Stimulated activated naive CD8-positive, alpha-beta T cell treated with anti-CD3 and anti-CD28 coated beads, Interleukin-15, amount 100 ng/mL, for 72 hours (primary cell): ENCODE data around the gene PITX1.
A peak's percentile ranks its signal among the peaks of the same experiment; 100 is the strongest.
"Not testable (repeated sequence)": the region's sequence is repeated elsewhere in the genome, so short reads cannot be mapped to it uniquely, and the experiment has no call there.

ENCODE experiments used
- ATAC-seq: fragments of 150-1000 bp; cut with Tn5 transposase; 2 replicates; pipeline ENCODE4 v1.10.0; 2021; ENCODE audit warnings: mild to moderate bottlenecking, moderate library complexity
- DNase-seq, 2 donors: peaks; one replicate each; pipeline ENCODE4 v3.0.0; 2021 to 2022
- H3K27ac Mint-ChIP-seq, 2 donors: one replicate each; pipeline ENCODE4 v1.8.0; 2022; ENCODE audit warnings: mild to moderate bottlenecking in 2 of 2, mixed read lengths in 2 of 2, moderate library complexity in 2 of 2
- H3K27me3 Mint-ChIP-seq: one replicate; pipeline ENCODE4 v1.8.0; 2022; ENCODE audit warnings: mixed read lengths
- H3K4me1 Mint-ChIP-seq: one replicate; pipeline ENCODE4 v1.8.0; 2022; ENCODE audit warnings: mild to moderate bottlenecking, mixed read lengths
- H3K4me3 Mint-ChIP-seq, 2 donors: one replicate each; pipeline ENCODE4 v1.8.0; 2022; ENCODE audit warnings: mild to moderate bottlenecking in 2 of 2, mixed read lengths in 2 of 2, moderate library complexity in 1 of 2
- H3K9me3 Mint-ChIP-seq, 2 donors: one replicate each; pipeline ENCODE4 v1.8.0; 2022; ENCODE audit warnings: mixed read lengths in 2 of 2

Gene PITX1

DNA sequence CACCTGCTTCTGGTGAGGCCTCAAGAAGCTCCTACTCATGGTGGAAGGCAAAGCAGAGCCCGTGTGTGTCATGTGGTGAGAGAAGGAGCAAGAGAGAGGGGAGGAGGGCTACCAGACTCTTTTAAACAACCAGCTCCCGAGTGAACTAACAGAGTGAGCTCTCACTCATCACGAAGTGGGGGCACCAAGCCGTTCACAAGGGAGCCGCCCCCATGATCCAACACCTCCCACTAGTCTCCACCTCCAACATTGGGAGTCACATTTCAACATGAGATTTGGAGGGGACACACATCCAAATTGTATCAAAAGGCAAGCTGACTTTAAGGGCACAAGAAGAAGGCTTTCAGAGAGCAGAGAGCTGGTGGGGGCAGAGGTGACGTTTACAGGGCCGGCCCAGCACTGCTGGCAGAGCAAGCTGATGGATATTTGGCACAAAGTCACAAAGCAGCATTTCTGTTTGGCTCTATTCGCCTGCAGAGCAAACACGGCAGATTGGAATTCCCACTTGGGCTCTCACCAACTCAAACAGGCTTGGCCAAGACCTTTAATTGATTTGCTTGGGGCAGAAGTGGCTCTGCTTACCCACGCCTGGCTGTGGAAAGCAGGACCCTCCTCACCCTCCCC lies 20.0 kb downstream of the PITX1 start:
- H3K27ac Mint-ChIP-seq = no peak overlapping the region
- H3K27me3 Mint-ChIP-seq = no peaks in the 10 kb centered on the region
- H3K4me3 Mint-ChIP-seq = no peak overlapping the region
- DNase-seq (no peak), ATAC-seq (no peak)
- no peaks in the 10 kb centered on the region for H3K9me3 Mint-ChIP-seq
- H3K4me1 Mint-ChIP-seq = no peaks in the 10 kb centered on the region

- DNase-seq (no peak), ATAC-seq (no peak)
- H3K27ac Mint-ChIP-seq = no peak overlapping the region
- no peak overlapping the region for H3K4me3 Mint-ChIP-seq
- H3K27me3 Mint-ChIP-seq = no peaks in the 10 kb centered on the region
- H3K4me1 Mint-ChIP-seq = no peaks in the 10 kb centered on the region
- no peaks in the 10 kb centered on the region for H3K9me3 Mint-ChIP-seq
Measured at GRCh38 chr5:135013445-135013844, 20.6 kb downstream of the PITX1 start.

DNA sequence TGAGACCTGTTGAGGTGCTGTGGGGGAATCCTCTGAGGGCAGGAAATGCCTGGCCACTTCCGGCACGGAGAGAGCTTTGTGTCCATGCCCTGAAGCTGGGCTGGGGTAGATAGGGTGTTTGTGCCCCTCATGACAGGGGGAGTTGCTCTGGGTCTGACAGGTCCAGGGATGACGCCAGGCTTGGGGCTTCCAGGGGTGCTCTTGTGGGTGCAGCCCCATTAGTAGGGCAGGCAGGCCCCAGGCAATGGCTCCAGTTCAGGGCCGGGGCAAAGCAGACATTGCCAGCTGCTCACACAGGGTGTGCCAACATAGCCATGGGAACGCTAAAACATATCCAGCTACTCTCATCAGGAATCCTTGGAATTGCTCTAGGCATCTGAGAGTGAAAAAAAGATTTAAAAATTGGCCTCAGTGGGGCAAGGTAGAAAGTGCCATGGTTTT lies 21.1 kb downstream of the PITX1 start:
- Mint-ChIP-seq H3K9me3 (no peaks in the 10 kb centered on the region), H3K4me3 (no peak overlapping the region), H3K27me3 (no peaks in the 10 kb centered on the region), H3K27ac (no peak overlapping the region), H3K4me1 (no peaks in the 10 kb centered on the region)
- ATAC-seq (no peak), DNase-seq (no peak)

DNA sequence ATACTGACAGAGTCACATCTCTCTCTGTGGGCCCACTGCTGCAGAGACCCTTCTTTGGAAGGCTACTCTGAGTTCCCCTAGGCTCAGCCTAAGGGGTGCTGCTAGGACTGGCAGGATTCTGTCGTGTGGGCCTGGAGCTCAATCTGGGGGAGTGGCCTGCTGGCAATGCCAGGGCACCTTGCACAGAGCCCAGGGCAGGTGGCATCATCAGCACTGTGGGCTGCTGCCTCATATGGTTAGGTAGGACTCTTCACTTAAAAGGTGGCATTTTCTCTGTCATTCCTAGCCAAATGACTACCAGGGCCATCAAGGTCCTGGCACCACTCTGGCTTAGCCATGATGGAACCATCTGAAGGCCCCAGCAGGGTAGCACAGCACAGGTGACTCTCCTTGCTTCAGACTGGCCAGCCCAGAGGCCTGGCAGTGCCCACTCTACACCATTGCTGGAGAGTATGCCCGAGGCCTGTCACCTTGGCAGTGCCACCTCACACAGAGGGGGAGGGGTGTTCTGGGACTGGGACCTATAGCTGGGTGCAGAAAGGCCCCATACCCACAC lies 21.9 kb downstream of the PITX1 start:
- no peaks in the 10 kb centered on the region for H3K4me1 Mint-ChIP-seq
- H3K27me3 Mint-ChIP-seq = no peaks in the 10 kb centered on the region
- no peaks in the 10 kb centered on the region for H3K9me3 Mint-ChIP-seq
- H3K27ac Mint-ChIP-seq = no peak overlapping the region
- DNase-seq (no peak), ATAC-seq (no peak)
- H3K4me3 Mint-ChIP-seq = no peak overlapping the region

- no peaks in the 10 kb centered on the region for H3K4me1 Mint-ChIP-seq
- no peak overlapping the region for H3K27ac Mint-ChIP-seq
- H3K4me3 Mint-ChIP-seq = no peak overlapping the region
- H3K9me3 Mint-ChIP-seq = no peaks in the 10 kb centered on the region
- no peak for ATAC-seq
- no peak for DNase-seq
- H3K27me3 Mint-ChIP-seq = no peaks in the 10 kb centered on the region
Measured at GRCh38 chr5:135011355-135012032, 22.5 kb downstream of the PITX1 start.

DNA sequence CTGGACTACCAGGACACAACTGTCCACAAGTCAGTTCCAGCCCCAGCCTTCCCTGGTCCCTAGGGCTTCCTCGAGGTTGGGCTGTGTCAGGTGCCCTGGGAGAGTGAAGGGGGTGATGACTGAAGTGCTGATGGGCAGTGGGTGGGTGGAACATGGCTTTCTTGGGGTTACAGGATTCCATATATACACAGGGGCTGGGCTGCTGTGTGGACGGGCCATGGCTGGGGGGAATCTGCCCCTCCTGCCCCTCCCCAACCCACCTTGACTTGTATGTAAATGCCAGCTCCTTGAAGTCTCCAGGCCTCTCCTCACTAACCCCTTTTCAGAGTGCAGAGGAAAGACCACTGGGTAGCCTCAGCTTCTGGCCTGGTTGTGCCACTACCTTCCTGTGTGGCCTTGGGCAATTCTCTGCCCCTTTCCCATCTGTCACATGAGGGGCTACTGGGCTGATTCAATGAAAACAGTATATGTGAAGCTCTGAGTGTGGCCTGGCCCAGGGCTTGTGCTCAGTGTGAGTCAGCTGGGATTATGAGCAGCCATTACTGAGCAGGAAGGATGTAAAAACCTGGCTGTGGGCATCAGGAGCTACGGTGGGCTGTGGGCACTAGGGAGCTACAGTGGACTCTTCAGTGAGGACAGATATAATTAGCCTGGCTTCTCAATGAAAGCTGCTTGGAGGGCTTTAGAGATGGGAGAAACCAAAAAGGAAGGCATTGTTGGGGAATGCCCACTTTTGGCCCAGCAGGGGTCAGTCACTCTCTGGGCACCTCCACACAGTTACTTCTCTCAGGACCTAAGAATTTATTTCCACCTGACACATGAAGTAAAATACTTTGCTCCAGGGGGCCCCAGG lies 23.3 kb downstream of the PITX1 start:
- H3K4me1 Mint-ChIP-seq = no peaks in the 10 kb centered on the region
- H3K9me3 Mint-ChIP-seq = no peaks in the 10 kb centered on the region
- no peak for ATAC-seq
- no peak for DNase-seq
- no peak overlapping the region for H3K27ac Mint-ChIP-seq
- no peaks in the 10 kb centered on the region for H3K27me3 Mint-ChIP-seq
- H3K4me3 Mint-ChIP-seq = no peak overlapping the region

DNA sequence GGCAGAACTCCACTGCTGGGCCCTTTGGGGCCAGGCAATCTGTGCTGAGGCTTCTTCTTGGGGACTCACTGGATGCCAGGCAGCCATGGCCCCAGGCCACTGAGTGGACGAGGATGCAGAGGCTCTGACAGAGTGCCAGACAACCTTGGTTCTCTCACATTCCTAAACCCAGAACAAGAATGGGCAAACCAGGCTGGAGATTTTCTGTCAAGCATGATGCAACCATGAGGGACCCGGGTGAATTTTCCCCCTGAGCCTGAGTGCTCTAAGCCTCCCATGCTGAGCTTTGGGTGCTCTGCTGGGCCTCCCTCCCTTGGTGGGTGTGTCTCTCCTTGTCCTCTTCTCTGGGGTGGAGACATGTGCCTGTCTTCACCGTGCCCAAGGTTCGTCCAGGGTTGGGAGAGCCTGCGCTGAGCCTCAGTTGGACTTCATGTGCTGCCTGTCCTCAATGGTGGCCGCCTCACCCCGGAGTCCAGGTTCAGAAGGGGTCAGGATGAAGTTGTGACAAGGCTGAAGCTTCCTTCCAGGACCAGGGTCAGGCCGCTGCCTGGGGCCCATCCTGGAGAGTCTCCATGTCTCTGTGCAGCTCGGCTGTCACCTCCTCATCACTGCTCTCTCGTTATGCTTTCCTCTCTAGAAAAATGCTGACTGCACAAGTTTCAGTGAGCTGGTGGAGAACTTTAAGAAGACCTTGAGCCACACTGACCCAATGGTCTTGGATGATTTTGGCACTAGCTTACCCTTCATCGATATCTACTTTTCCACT lies 24.1 kb downstream of the PITX1 start:
- H3K27me3 Mint-ChIP-seq = no peaks in the 10 kb centered on the region
- H3K27ac Mint-ChIP-seq = no peak overlapping the region
- no peak overlapping the region for H3K4me3 Mint-ChIP-seq
- H3K4me1 Mint-ChIP-seq = no peaks in the 10 kb centered on the region
- DNase-seq (no peak), ATAC-seq (no peak)
- H3K9me3 Mint-ChIP-seq = no peaks in the 10 kb centered on the region

- no peaks in the 10 kb centered on the region for H3K9me3 Mint-ChIP-seq
- H3K27ac Mint-ChIP-seq = no peak overlapping the region
Measured at GRCh38 chr5:135008981-135009735, 24.9 kb downstream of the PITX1 start.

DNA sequence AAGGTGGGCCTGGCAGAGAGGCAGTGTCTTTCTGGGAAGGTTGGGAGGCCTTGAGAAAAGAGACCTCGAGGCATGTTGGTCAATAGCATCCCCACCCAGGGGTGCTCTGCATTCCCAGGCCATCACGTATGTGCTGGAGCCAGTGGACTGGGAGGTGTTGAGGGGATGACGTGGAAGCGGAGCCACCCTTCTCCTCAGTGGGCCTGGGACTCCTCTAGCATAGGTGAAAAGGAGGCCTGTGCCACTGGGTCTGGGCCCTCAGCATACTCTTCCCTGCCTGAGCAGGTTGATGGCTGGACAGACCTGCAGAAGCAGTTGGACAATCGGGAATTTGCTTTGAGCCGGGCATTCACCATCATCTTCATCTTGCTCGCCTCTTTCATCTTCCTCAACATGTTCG lies 25.5 kb downstream of the PITX1 start:
- H3K4me3 Mint-ChIP-seq = no peak overlapping the region
- no peaks in the 10 kb centered on the region for H3K9me3 Mint-ChIP-seq
- no peaks in the 10 kb centered on the region for H3K27me3 Mint-ChIP-seq
- no peak for ATAC-seq
- DNase-seq = no peak
- no peak overlapping the region for H3K27ac Mint-ChIP-seq
- no peaks in the 10 kb centered on the region for H3K4me1 Mint-ChIP-seq

More at GRCh38 chr5:135008981-135009735, 24.9 kb downstream of the PITX1 start:
- H3K4me3 Mint-ChIP-seq = no peak overlapping the region
- no peaks in the 10 kb centered on the region for H3K27me3 Mint-ChIP-seq
- DNase-seq = no peak
- no peak for ATAC-seq
- H3K4me1 Mint-ChIP-seq = no peaks in the 10 kb centered on the region

DNA sequence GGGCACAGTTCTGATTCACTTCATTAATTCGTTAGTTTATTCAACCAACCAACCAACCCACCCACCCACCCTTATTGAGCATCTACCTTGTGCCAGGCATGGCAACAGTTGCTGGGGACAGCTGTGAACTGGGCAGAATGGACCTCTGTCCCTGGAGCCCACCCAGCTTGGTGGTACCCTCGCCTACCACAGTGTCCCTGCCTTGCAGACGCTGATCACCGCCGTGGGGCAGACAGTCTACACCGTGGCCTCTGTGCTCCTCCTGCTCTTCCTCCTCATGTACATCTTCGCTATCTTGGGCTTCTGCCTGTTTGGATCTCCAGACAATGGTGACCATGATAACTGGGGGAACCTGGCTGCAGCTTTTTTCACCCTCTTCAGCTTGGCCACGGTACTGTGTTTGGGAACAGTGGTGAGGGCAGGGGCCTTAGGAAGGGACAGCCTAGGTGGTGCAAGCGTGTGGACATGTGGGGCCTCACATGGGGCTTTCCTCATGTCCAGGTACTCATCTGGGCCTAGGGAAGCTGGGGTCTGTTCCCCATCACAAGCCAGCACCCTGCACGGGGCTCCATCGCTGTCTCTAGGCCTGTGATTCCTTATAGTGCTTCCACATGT lies 26.2 kb downstream of the PITX1 start:
- Mint-ChIP-seq H3K9me3 (no peaks in the 10 kb centered on the region), H3K27ac (peak overlapping the region in 1 of 2 donors; percentile 63), H3K27me3 (no peaks in the 10 kb centered on the region), H3K4me1 (no peaks in the 10 kb centered on the region), H3K4me3 (no peak overlapping the region)
- ATAC-seq = no peak
- no peak for DNase-seq

GRCh38 chr5:135007305-135007704 lies 26.7 kb downstream of the PITX1 start:
- peaks cover 0 to 5% of the 10 kb centered on the region in 2 donors for H3K9me3 Mint-ChIP-seq
- H3K27me3 Mint-ChIP-seq = no peaks in the 10 kb centered on the region
- DNase-seq (no peak), ATAC-seq (no peak)
- H3K4me3 Mint-ChIP-seq = no peak overlapping the region
- no peaks in the 10 kb centered on the region for H3K4me1 Mint-ChIP-seq
- H3K27ac Mint-ChIP-seq = no peak overlapping the region

DNA sequence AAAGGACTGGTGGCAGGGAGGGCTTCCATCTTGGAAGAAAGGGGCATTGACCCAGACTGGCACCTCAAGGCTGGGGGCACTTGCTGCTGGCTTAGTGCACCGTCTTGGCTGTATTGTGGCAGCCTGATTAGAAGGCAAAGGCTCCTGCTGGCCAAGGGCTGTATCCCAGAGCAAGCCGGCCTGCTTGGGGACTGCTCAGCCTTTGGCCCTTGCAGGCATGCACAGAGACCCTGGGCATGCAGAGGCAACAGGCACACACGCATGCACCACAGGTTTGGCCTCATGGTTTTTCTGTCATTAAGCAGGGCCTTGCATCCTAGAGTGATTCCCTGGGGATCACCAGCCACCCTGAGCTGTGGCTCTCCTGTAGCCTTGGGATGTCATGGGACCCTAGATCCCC lies 29.0 kb downstream of the PITX1 start:
- Mint-ChIP-seq H3K4me3 (no peak overlapping the region), H3K9me3 (peaks cover 0 to 7% of the 10 kb centered on the region in 2 donors), H3K4me1 (no peaks in the 10 kb centered on the region), H3K27me3 (no peaks in the 10 kb centered on the region), H3K27ac (no peak overlapping the region)
- DNase-seq = no peak
- ATAC-seq = no peak

DNA sequence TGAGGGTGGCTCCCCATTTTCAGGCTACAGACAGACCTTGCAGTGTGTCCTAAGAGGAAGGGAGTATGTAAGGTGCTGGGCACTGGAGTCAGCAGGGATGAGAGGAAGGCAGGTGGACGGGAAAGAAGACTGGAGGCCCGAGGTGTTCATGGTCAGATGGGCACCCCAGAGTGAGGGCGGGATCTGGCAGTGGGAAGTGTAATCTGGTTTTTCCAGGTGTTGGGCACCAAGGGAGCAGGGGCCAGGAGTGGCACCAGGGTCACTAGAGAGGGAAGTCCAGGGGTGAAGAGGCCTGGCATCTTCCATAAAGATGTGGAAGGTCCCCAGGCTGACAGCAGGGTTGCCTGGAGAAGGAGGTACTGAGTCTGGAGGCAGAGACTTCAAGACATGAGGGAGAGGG lies 29.7 kb downstream of the PITX1 start:
- Mint-ChIP-seq H3K9me3 (peaks cover 0 to 7% of the 10 kb centered on the region in 2 donors), H3K4me3 (no peak overlapping the region), H3K4me1 (no peaks in the 10 kb centered on the region), H3K27ac (no peak overlapping the region), H3K27me3 (no peaks in the 10 kb centered on the region)
- ATAC-seq (no peak), DNase-seq (no peak)

- not testable (repeated sequence) for H3K9me3 Mint-ChIP-seq, H3K4me1 Mint-ChIP-seq, DNase-seq, ATAC-seq, H3K27ac Mint-ChIP-seq, H3K4me3 Mint-ChIP-seq, H3K27me3 Mint-ChIP-seq
Measured at GRCh38 chr5:134998068-134998467, 36.0 kb downstream of the PITX1 start.
